Skeletal muscle tissue (tissue), 4 donors: ENCODE measurements around the gene KIF13A. TPM values are rescaled to one million over a fixed set of nuclear protein-coding genes. Genes with fewer than 3 reads are reported as not detected.
"Not testable (repeated sequence)": the region's sequence is repeated elsewhere in the genome, so short reads cannot be mapped to it uniquely, and the experiment has no call there.

Experiments
- H3K27ac ChIP-seq: one replicate; pipeline ENCODE4 v1.7.0; 2013; ENCODE audit warnings: mild to moderate bottlenecking, low read depth, low read length, inconsistent platforms
- H3K27me3 ChIP-seq, 3 donors: one replicate each; pipeline ENCODE4 v1.7.0; 2013; ENCODE audit warnings: low read length in 3 of 3; ENCODE audit not compliant: control insufficient read depth in 3 of 3, insufficient read depth in 3 of 3
- H3K36me3 ChIP-seq, 3 donors: one replicate each; pipeline ENCODE4 v1.7.0; 2013; ENCODE audit warnings: low read length in 3 of 3; ENCODE audit not compliant: control insufficient read depth in 3 of 3, insufficient read depth in 3 of 3
- H3K4me1 ChIP-seq, 3 donors: one replicate each; pipeline ENCODE4 v1.7.0; 2013; ENCODE audit warnings: low read length in 3 of 3, mild to moderate bottlenecking in 3 of 3; ENCODE audit not compliant: control insufficient read depth in 3 of 3, insufficient read depth in 3 of 3
- H3K4me3 ChIP-seq, 3 donors: one replicate each; pipeline ENCODE4 v1.7.0; 2013; ENCODE audit warnings: low read length in 3 of 3
- H3K9ac ChIP-seq, 3 donors: one replicate each; pipeline ENCODE4 v1.7.0; 2013; ENCODE audit warnings: low read length in 3 of 3, mild to moderate bottlenecking in 3 of 3, moderate library complexity in 2 of 3, low read depth in 1 of 3
- H3K9me3 ChIP-seq, 3 donors: one replicate each; pipeline ENCODE4 v1.7.0; 2013; ENCODE audit warnings: low read length in 3 of 3; ENCODE audit not compliant: control insufficient read depth in 3 of 3
- total RNA-seq: library from RNA; depleted of rRNA; stranded (reverse); fragments of >200 nt; gene quantifications from one replicate; pipeline ENCODE4 v1.2.3, GENCODE V29; 2014
- donor health status: Osteomylitis.

KIF13A gene
- total RNA-seq, 1 donor from 2014 or later: 44.9 TPM

DNA sequence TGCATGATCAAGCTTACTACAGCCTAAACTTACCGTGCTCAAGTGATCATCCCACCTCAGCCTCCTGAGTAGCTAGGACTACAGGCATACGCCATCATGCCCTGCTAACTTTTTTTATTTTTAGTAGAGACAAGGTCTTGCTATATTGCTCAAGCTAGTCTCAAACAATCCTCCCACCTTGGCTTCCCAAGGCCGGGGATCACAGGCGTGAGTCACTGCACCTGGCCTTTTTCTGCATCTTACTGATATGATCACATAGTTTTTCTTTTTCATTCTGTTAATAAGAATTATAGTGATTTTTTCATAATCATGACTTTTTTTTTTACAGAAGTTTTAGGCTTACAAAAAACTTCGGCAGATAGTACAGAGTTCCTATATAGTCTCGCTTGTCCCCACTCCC lies 93.2 kb downstream of the KIF13A start:
- Histone ChIP-seq H3K9me3 (peaks cover 0 to 9% (median 7%) of the 10 kb centered on the region in 3 donors), H3K27me3 (no peaks in the 10 kb centered on the region), H3K27ac (no peak overlapping the region), H3K9ac (no peak overlapping the region), H3K4me3 (no peak overlapping the region), H3K4me1 (peaks cover 0 to 5% (median 0%) of the 10 kb centered on the region in 3 donors), H3K36me3 (peaks cover 0 to 21% (median 19%) of the 10 kb centered on the region in 3 donors)

DNA sequence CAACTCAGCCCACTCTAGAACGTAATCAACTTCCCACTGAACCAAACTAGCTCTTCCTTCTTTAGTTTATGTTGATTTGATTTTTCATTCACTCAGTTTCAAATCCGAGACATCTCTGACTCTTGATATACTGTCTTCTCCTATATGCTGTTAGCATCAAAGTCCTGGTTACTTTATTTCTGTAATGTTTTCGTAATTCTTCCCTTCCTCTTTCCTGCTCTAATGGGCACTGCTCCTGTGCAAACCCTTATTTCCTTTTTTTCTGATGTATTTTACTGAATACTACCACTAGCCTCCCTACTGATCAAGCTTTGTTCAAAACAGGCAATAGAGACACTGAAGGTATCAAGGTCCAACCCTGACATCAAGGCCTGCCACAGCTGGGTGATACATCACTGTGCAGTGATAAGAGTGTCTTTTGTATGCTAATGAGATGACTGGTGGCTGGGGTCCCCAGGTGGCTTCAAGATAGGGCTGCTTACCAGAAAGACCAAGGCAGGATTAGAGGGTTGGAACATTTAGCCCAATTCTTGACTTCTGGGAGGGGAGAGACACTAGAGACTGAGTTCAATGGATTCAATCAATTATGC lies 95.2 kb downstream of the KIF13A start:
- Histone ChIP-seq H3K4me3 (no peak overlapping the region), H3K9ac (no peak overlapping the region), H3K9me3 (peaks cover 0 to 9% (median 7%) of the 10 kb centered on the region in 3 donors), H3K27ac (no peak overlapping the region), H3K4me1 (peaks cover 0 to 5% (median 0%) of the 10 kb centered on the region in 3 donors), H3K27me3 (no peaks in the 10 kb centered on the region), H3K36me3 (peaks cover 0 to 16% (median 16%) of the 10 kb centered on the region in 3 donors)

- no peak overlapping the region for H3K27ac ChIP-seq
- no peak overlapping the region for H3K4me3 ChIP-seq
- peaks cover 5 to 15% (median 10%) of the 10 kb centered on the region in 3 donors for H3K4me1 ChIP-seq
- H3K36me3 ChIP-seq: peaks cover 0 to 10% (median 10%) of the 10 kb centered on the region in 3 donors
- H3K9ac ChIP-seq: no peak overlapping the region
- H3K27me3 ChIP-seq: no peaks in the 10 kb centered on the region
- peaks cover 0 to 6% (median 6%) of the 10 kb centered on the region in 3 donors for H3K9me3 ChIP-seq
Observed at GRCh38 chr6:17890309-17890708, 97.1 kb downstream of the KIF13A start.

GRCh38 chr6:17889777-17890176 lies 97.7 kb downstream of the KIF13A start:
- H3K36me3 ChIP-seq, H3K4me3 ChIP-seq, H3K9ac ChIP-seq, H3K27me3 ChIP-seq, H3K27ac ChIP-seq, H3K9me3 ChIP-seq: not testable (repeated sequence)
- H3K4me1 ChIP-seq: peaks cover 8 to 19% (median 13%) of the 10 kb centered on the region in 3 donors

DNA sequence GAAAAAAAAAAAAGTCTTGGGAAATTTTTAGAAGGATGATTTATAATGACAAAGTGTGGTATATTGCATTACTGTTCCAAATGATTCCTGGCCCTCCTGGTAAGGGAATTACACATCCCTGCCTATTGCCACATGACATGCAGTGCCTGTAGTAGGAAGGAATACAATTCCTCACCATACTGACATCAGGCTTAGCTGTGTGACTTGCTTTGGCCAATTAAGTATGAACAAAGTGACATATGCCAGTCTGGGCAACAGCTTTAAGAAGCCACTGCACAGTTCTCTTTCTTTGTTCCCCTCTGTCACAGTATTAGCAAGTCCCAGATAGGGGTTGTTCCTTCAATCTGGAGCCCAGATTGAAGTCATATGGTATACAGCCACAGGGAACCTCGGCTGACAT lies 100.5 kb downstream of the KIF13A start:
- no peaks in the 10 kb centered on the region for H3K9me3 ChIP-seq
- no peak overlapping the region for H3K27ac ChIP-seq
- H3K4me3 ChIP-seq: no peak overlapping the region
- no peak overlapping the region for H3K9ac ChIP-seq
- no peaks in the 10 kb centered on the region for H3K36me3 ChIP-seq
- H3K27me3 ChIP-seq: no peaks in the 10 kb centered on the region
- H3K4me1 ChIP-seq: peaks cover 13 to 25% (median 16%) of the 10 kb centered on the region in 3 donors

DNA sequence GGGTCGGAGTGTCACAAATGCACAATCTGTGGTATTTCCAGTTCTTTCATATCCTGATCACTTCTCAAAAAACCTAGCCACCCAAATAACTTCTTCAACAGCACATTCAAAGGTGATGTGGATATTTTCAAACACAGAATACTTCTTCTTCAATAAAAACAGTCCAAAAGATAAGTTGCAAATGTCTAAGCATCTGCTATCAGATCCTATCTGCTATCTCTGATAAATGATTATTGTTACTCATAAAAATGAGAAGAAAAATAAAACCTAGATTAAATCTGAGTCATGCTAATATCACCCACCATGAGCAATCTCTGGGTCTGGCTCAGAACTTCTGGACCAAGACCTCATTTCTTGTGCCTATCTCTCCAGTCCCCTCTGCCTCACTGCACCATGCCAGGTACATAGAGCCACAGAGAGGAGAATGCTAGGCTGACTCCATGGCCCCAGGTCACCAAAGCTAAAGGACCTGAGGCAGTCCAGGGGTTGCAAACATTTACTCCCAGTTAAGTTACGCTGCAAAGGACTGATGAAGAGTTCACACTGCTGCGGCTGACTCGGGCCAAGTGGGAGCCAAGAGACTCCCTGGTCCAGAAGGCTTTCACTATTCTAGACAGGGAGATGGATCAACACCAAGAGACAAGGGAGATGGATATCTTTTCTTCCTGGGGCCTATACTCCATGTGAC lies 101.4 kb downstream of the KIF13A start:
- Histone ChIP-seq H3K27ac (no peak overlapping the region), H3K4me1 (peaks cover 13 to 25% (median 16%) of the 10 kb centered on the region in 3 donors), H3K9me3 (no peaks in the 10 kb centered on the region), H3K4me3 (no peak overlapping the region), H3K36me3 (no peaks in the 10 kb centered on the region), H3K9ac (no peak overlapping the region), H3K27me3 (no peaks in the 10 kb centered on the region)

- no peaks in the 10 kb centered on the region for H3K27me3 ChIP-seq
- H3K4me1 ChIP-seq: peaks cover 8 to 28% (median 16%) of the 10 kb centered on the region in 3 donors
- no peak overlapping the region for H3K9ac ChIP-seq
- no peaks in the 10 kb centered on the region for H3K36me3 ChIP-seq
- no peaks in the 10 kb centered on the region for H3K9me3 ChIP-seq
- H3K27ac ChIP-seq: no peak overlapping the region
- no peak overlapping the region for H3K4me3 ChIP-seq
Observed at GRCh38 chr6:17884498-17885478, 102.6 kb downstream of the KIF13A start.

GRCh38 chr6:17883665-17884497 lies 103.6 kb downstream of the KIF13A start:
- H3K9ac ChIP-seq: no peak overlapping the region
- no peaks in the 10 kb centered on the region for H3K9me3 ChIP-seq
- no peak overlapping the region for H3K4me3 ChIP-seq
- no peaks in the 10 kb centered on the region for H3K27me3 ChIP-seq
- peaks cover 12 to 36% (median 22%) of the 10 kb centered on the region in 3 donors for H3K4me1 ChIP-seq
- H3K36me3 ChIP-seq: no peaks in the 10 kb centered on the region
- no peak overlapping the region for H3K27ac ChIP-seq

GRCh38 chr6:17881085-17881858 lies 106.2 kb downstream of the KIF13A start:
- no peaks in the 10 kb centered on the region for H3K9me3 ChIP-seq
- H3K9ac ChIP-seq: no peak overlapping the region
- no peaks in the 10 kb centered on the region for H3K36me3 ChIP-seq
- H3K27me3 ChIP-seq: no peaks in the 10 kb centered on the region
- H3K4me3 ChIP-seq: no peak overlapping the region
- H3K4me1 ChIP-seq: peaks cover 11 to 30% (median 24%) of the 10 kb centered on the region in 3 donors
- H3K27ac ChIP-seq: no peak overlapping the region
